Ascending aorta (tissue), 2 donors: Measurements from ENCODE around the gene ZSWIM8. TPM values are rescaled to one million over a fixed set of nuclear protein-coding genes. Genes with fewer than 3 reads are reported as not detected.

Experiments used
- DNase-seq, 2 donors: peaks; one replicate each; pipeline ENCODE4 v3.0.0-alpha.2; 2019; ENCODE audit warnings: low spot score in 2 of 2
- H3K27ac ChIP-seq, 2 donors: fragments of 200-600 bp; sonication (generic); one replicate each; pipeline ENCODE4 v1.5.1; 2016 to 2017; ENCODE audit warnings: mild to moderate bottlenecking in 1 of 2
- H3K27me3 ChIP-seq: fragments of 200-600 bp; sonication (generic); one replicate; pipeline ENCODE4 v1.5.1; 2017
- H3K36me3 ChIP-seq, 2 donors: fragments of 200-600 bp; sonication (generic); one replicate each; pipeline ENCODE4 v1.5.1; 2016
- H3K4me1 ChIP-seq, 2 donors: fragments of 200-600 bp; sonication (generic); one replicate each; pipeline ENCODE4 v1.5.1; 2016 to 2017; ENCODE audit warnings: mild to moderate bottlenecking in 1 of 2
- H3K4me3 ChIP-seq, 2 donors: fragments of 200-600 bp; sonication (generic); one replicate each; pipeline ENCODE4 v1.5.1; 2016 to 2017; ENCODE audit warnings: mild to moderate bottlenecking in 1 of 2
- H3K9me3 ChIP-seq, 2 donors: fragments of 200-600 bp; sonication (generic); one replicate each; pipeline ENCODE4 v1.5.1; 2016
- CTCF ChIP-seq, 3 experiments: fragments of 200-600 bp in 2 of 3; fragments of 450-650 bp in 1 of 3; sonication (generic) in 2 of 3; IDR thresholded peaks; one replicate each; pipeline ENCODE4 v1.5.1; 2016 to 2019; ENCODE audit warnings: antibody characterized with exemption in 3 of 3, mild to moderate bottlenecking in 1 of 3, moderate library complexity in 1 of 3
- intact Hi-C: fragments of 100-400 bp; cut with DNase I; formaldehyde crosslinking; loops from one replicate; pipeline ENCODE4 v1.15.1; 2023
- total RNA-seq: library from RNA; depleted of rRNA; stranded (reverse); fragments of >200 nt; gene quantifications from one replicate; pipeline ENCODE4 v1.1.0, GENCODE V29; 2016

Gene ZSWIM8
- total RNA-seq, 1 donor from 2014 or later, result 106 TPM

DNA sequence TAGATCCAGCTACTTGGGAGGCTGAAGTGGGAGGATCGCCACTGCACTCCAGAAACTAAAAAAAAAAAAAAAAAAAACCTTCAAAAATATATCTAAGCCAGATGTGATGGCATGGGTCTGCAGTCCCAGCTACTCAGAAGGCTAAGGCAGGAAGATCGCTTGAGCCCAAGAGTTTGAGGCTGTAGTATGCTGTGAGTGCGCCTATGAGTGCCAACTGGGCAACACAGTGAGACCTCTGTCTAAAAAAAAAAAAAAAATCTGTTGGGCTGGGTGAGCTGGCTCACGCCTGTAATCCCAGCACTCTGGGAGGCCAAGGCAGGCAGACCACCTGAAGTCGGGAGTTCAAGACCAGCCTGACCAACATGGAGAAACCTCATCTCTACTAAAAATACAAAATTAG lies 6.4 kb upstream of the ZSWIM8 start:
- Histone ChIP-seq H3K27me3 (no peaks in the 10 kb centered on the region), H3K36me3 (peaks cover 6 to 39% of the 10 kb centered on the region in 2 donors), H3K4me1 (peaks cover 17 to 28% of the 10 kb centered on the region in 2 donors), H3K4me3 (no peak overlapping the region), H3K27ac (no peak overlapping the region), H3K9me3 (no peaks in the 10 kb centered on the region)
- DNase-seq, result no peak
- TF ChIP-seq CTCF (IDR thresholded peaks at IDR 0.05), result no peak
- intact Hi-C loops, result no loop called here

DNA sequence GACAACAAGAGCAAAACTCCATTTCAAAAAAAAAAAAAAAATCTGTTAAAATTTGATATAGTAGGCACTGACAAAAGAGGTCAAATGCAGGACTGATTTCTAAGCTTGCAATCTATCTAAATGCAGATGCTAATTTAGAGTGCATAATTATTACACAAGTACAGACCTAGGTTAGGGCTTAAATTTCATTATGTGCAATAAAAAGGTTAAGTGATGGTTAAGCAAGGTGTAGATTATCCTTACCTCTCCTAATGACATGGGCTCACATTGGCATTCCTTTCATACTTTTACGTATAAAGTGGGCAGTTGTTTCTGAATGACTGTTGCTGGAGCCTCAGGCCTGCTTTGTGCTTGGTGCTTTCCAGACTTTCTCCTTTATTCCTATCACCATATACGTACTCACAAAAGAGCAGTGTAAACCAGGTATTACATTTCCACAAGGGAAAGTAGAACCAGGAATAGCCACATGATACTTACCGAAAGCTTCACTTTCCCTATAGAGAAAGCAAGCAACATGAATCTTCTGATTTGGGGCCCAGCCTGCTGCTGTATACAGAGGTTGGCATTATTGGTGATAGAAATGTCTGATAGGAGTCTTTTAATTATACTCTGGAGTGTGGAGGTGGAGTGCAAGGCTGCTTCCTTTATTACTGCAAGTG lies 5.7 kb upstream of the ZSWIM8 start:
- no peak for DNase-seq
- H3K9me3 ChIP-seq, result no peaks in the 10 kb centered on the region
- peaks cover 11 to 22% of the 10 kb centered on the region in 2 donors for H3K4me1 ChIP-seq
- H3K36me3 ChIP-seq, result peaks cover 6 to 39% of the 10 kb centered on the region in 2 donors
- no peak overlapping the region for H3K27ac ChIP-seq
- H3K27me3 ChIP-seq, result no peaks in the 10 kb centered on the region
- TF ChIP-seq CTCF (IDR thresholded peaks at IDR 0.05), result no peak
- no peak overlapping the region for H3K4me3 ChIP-seq
- intact Hi-C loops, result no loop called here

DNA sequence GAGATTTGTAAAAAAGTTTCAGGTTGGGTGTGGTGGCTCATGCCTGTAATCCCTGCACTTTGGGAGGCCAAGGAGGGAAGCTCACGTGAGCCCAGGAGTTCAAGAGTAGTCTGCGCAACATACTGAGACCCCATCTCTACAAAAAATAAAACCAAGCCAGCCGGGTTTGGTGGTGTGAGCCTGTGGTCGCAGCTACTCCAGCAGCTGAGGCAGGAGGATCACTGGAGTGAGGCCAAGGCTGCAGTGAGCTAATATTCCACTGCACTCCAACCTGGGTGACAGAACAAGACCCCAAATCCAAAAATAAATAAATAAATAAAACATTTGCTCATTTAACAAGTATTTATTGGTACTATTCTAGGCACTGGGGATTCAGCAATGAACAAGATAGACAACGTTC lies 5.1 kb upstream of the ZSWIM8 start:
- no peak for DNase-seq
- intact Hi-C loops, result no loop called here
- H3K27me3 ChIP-seq, result no peaks in the 10 kb centered on the region
- peaks cover 11 to 20% of the 10 kb centered on the region in 2 donors for H3K4me1 ChIP-seq
- no peaks in the 10 kb centered on the region for H3K9me3 ChIP-seq
- H3K27ac ChIP-seq, result no peak overlapping the region
- no peak overlapping the region for H3K4me3 ChIP-seq
- TF ChIP-seq CTCF (IDR thresholded peaks at IDR 0.05), result no peak
- H3K36me3 ChIP-seq, result peaks cover 6 to 36% of the 10 kb centered on the region in 2 donors

GRCh38 chr10:73780966-73781365 lies 4.4 kb upstream of the ZSWIM8 start:
- DNase-seq, result no peak
- intact Hi-C loops, result no loop called here
- H3K27me3 ChIP-seq, result no peaks in the 10 kb centered on the region
- no peak for TF ChIP-seq CTCF (IDR thresholded peaks at IDR 0.05)
- peak overlapping the region; percentile 86 to 92 for H3K4me3 ChIP-seq
- H3K9me3 ChIP-seq, result no peaks in the 10 kb centered on the region
- peaks cover 11 to 18% of the 10 kb centered on the region in 2 donors for H3K4me1 ChIP-seq
- peaks cover 6 to 30% of the 10 kb centered on the region in 2 donors for H3K36me3 ChIP-seq
- peak overlapping the region in 1 of 2 donors; percentile 93 for H3K27ac ChIP-seq

DNA sequence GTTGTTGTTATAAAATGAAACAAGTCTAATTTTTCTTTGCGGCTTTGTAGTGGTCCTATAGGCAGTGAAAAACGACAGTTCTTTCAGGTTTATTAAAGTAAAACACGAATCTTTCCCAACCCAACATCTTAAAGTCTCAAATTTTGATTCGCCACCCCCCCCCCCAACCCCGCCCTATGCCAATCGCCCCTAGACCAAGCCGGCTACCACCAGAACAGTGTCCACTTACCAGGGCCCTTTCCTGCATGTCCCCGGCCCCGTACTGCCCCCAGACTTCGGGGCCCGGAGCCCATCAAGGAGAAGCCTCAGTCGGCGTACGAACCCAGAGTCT lies 3.9 kb upstream of the ZSWIM8 start:
- DNase-seq, result no peak
- Histone ChIP-seq H3K27me3 (no peaks in the 10 kb centered on the region), H3K27ac (peak overlapping the region; percentile 93 to 96), H3K4me3 (peak overlapping the region; percentile 86 to 92), H3K36me3 (peaks cover 6 to 24% of the 10 kb centered on the region in 2 donors), H3K9me3 (no peaks in the 10 kb centered on the region), H3K4me1 (peaks cover 11 to 19% of the 10 kb centered on the region in 2 donors)
- no peak for TF ChIP-seq CTCF (IDR thresholded peaks at IDR 0.05)
- intact Hi-C loops, result no loop called here
